Gastrocnemius medialis (tissue), 4 donors: ENCODE measurements around the gene NACAD. TPM values are rescaled to one million over a fixed set of nuclear protein-coding genes. Genes with fewer than 3 reads are reported as not detected.

ENCODE experiments used
- ATAC-seq, 2 donors: fragments of 150-250 bp; one replicate each; pipeline ENCODE4 v1.9.1; 2016
- DNase-seq, 2 donors: peaks; one replicate each; pipeline ENCODE4 v3.0.0-alpha.2; 2019
- H3K27ac ChIP-seq, 4 donors: fragments of 200-600 bp; sonication (generic); 1 replicate in 1 of 4; 2 replicates in 3 of 4; pipeline ENCODE4 v1.5.1; 2016 to 2018; ENCODE audit warnings: mild to moderate bottlenecking in 2 of 4, moderate library complexity in 1 of 4
- H3K27me3 ChIP-seq, 3 donors: fragments of 200-600 bp; sonication (generic) in 2 of 3; 1 replicate in 1 of 3; 2 replicates in 2 of 3; pipeline versions ENCODE4 v1.5.1 to v1.6.0; 2016 to 2019; ENCODE audit warnings: mild to moderate bottlenecking in 1 of 3, moderate library complexity in 1 of 3
- H3K36me3 ChIP-seq, 2 donors: fragments of 200-600 bp; sonication (generic) in 1 of 2; one replicate each; pipeline ENCODE4 v1.5.1; 2017 to 2018
- H3K4me1 ChIP-seq, 2 donors: fragments of 200-600 bp; sonication (generic) in 1 of 2; one replicate each; pipeline ENCODE4 v1.5.1; 2016 to 2017; ENCODE audit warnings: mild to moderate bottlenecking in 2 of 2
- H3K4me3 ChIP-seq, 4 donors: fragments of 200-600 bp; sonication (generic) in 3 of 4; 1 replicate in 1 of 4; 2 replicates in 3 of 4; pipeline ENCODE4 v1.5.1; 2016 to 2019; ENCODE audit warnings: mild to moderate bottlenecking in 2 of 4
- H3K9me3 ChIP-seq, 3 donors: fragments of 200-600 bp; sonication (generic) in 2 of 3; 1 replicate in 1 of 3; 2 replicates in 2 of 3; pipeline ENCODE4 v1.5.1; 2016 to 2019
- CTCF ChIP-seq, 5 experiments: fragments of 450-650 bp in 3 of 5; fragments of 200-600 bp in 2 of 5; sonication (generic) in 2 of 5; IDR thresholded peaks in 4 of 5; conservative IDR thresholded peaks in 1 of 5; 1 replicate in 4 of 5; 2 replicates in 1 of 5; pipeline ENCODE4 v1.5.1; 2016 to 2019; ENCODE audit warnings: antibody characterized with exemption in 5 of 5, mild to moderate bottlenecking in 3 of 5, moderate library complexity in 3 of 5
- POLR2A ChIP-seq, 2 donors: fragments of 450-650 bp; IDR thresholded peaks; one replicate each; pipeline ENCODE4 v1.6.1; 2017; ENCODE audit warnings: antibody characterized with exemption in 2 of 2, mild to moderate bottlenecking in 2 of 2, moderate library complexity in 2 of 2
- in situ Hi-C, 4 donors: fragments of 200-750 bp; cut with MboI; loops; one replicate each; pipeline versions ENCODE4 v1.15.0 to v1.8.0; 2017; ENCODE audit warnings: low sequenced_read_pairs in 4 of 4
- intact Hi-C: fragments of 100-400 bp; cut with DNase I; formaldehyde crosslinking; loops from one replicate; pipeline ENCODE4 v1.15.1; 2023; ENCODE audit warnings: low total_unique reads
- total RNA-seq, 4 donors: library from RNA; depleted of rRNA; stranded (reverse); fragments of >200 nt; gene quantifications; one replicate each; pipeline versions ENCODE4 v1.1.0 to v1.2.3, GENCODE V29; 2016

Gene NACAD
- total RNA-seq, 4 donors from 2014 or later = 0.46 to 1.5 (median 1.1) TPM

GRCh38 chr7:45106820-45107219 lies 18.1 kb upstream of the NACAD start:
- intact Hi-C loops = no loop called here
- H3K36me3 ChIP-seq = peaks cover under 1 to 70% of the 10 kb centered on the region in 2 donors
- DNase-seq = no peak

GRCh38 chr7:45105588-45106188 lies 16.9 kb upstream of the NACAD start:
- peaks cover 38% of the 10 kb centered on the region in 2 donors for H3K4me1 ChIP-seq
- intact Hi-C loops (no loop called here), in situ Hi-C loops (loop anchor here (10.0 to 25.0 kb wide), 2 partner anchors 111 to 518 kb away; partner anchors contain the start of gene TMED4 (in 4 of the 4))
- ATAC-seq (peak; percentile 60 to 66), DNase-seq (peak in 1 of 2 donors; percentile 54)
- H3K36me3 ChIP-seq = peaks cover 5 to 81% of the 10 kb centered on the region in 2 donors
- H3K27me3 ChIP-seq = no peaks in the 10 kb centered on the region
- no peaks in the 10 kb centered on the region for H3K9me3 ChIP-seq
- TF ChIP-seq POLR2A (IDR thresholded peaks at IDR 0.05) = no peak
- no peak for TF ChIP-seq CTCF (IDR thresholded peaks at IDR 0.05 in 4 of 5, conservative IDR thresholded peaks at IDR 0.05 in 1 of 5)
- peak overlapping the region; percentile 48 to 69 (median 61) for H3K27ac ChIP-seq
- no peak overlapping the region for H3K4me3 ChIP-seq

More at GRCh38 chr7:45106820-45107219, 18.1 kb upstream of the NACAD start:
- in situ Hi-C loops = loop anchor here (10.0 to 25.0 kb wide), 2 partner anchors 112 to 520 kb away; partner anchors contain the start of gene TMED4 (in 4 of the 4)
- no peaks in the 10 kb centered on the region for H3K27me3 ChIP-seq
- no peak for ATAC-seq
- peaks cover 41% of the 10 kb centered on the region in 2 donors for H3K4me1 ChIP-seq
- H3K9me3 ChIP-seq = no peaks in the 10 kb centered on the region
- H3K4me3 ChIP-seq = no peak overlapping the region
- H3K27ac ChIP-seq = peak overlapping the region in 1 of 4 donors; percentile 69
- TF ChIP-seq POLR2A (IDR thresholded peaks at IDR 0.05) = no peak
- TF ChIP-seq CTCF (IDR thresholded peaks at IDR 0.05 in 4 of 5, conservative IDR thresholded peaks at IDR 0.05 in 1 of 5) = no peak

DNA sequence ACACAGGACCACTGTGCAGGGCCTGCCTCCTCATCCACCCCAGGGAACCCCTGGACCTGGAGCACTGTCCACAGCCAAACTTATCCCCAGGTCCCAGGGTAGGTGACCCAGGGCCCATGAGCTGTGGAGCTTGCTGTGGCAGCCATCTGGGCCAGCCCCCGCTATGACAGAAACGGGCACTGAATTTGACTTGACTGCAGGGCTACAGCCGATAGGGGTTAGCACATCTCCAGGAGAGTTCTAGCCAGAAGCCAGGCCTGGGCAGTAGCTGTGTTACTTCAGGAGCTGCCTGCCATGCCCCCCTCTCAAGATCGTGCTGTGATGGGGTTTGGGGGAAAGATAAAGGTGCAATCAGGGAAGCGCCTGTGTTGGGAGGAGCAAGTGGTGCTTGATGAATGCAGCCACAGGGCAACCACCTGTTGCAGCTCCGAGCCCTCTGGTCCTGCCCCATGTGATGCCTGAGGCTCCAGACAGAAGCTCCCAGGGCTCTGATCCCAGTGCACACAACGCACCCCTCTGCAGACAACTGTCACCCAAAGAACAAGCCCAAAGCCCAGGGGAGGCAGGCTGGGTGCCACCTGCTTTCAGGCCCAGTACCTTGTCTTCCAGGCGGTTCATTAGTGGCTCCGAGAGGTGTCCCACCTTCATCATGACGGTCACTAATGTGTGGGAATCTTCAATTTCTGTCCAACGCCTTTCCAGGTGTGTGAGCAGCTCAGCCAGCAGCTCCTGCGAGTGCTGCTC lies 16.2 kb upstream of the NACAD start:
- Histone ChIP-seq H3K27ac (peak overlapping the region; percentile 48 to 69 (median 61)), H3K4me1 (peaks cover 31 to 36% of the 10 kb centered on the region in 2 donors), H3K4me3 (no peak overlapping the region), H3K36me3 (peaks cover 5 to 88% of the 10 kb centered on the region in 2 donors), H3K27me3 (no peaks in the 10 kb centered on the region), H3K9me3 (no peaks in the 10 kb centered on the region)
- no peak for DNase-seq
- intact Hi-C loops = no loop called here
- TF ChIP-seq CTCF (IDR thresholded peaks at IDR 0.05 in 4 of 5, conservative IDR thresholded peaks at IDR 0.05 in 1 of 5) (no peak), POLR2A (IDR thresholded peaks at IDR 0.05) (no peak)
- no peak for ATAC-seq
- in situ Hi-C loops = loop anchor here (10.0 to 25.0 kb wide), 2 partner anchors 110 to 518 kb away; partner anchors contain the start of gene TMED4 (in 4 of the 4)

GRCh38 chr7:45103958-45104843 lies 15.4 kb upstream of the NACAD start:
- no peaks in the 10 kb centered on the region for H3K27me3 ChIP-seq
- peak overlapping the region; percentile 64 to 76 (median 68) for H3K27ac ChIP-seq
- peak; percentile 76 to 83 for ATAC-seq
- no peak overlapping the region for H3K4me3 ChIP-seq
- peaks cover 25 to 34% of the 10 kb centered on the region in 2 donors for H3K4me1 ChIP-seq
- intact Hi-C loops = no loop called here
- DNase-seq = peak; percentile 37 to 72
- TF ChIP-seq CTCF (IDR thresholded peaks at IDR 0.05 in 4 of 5, conservative IDR thresholded peaks at IDR 0.05 in 1 of 5) (no peak), POLR2A (IDR thresholded peaks at IDR 0.05) (no peak)
- in situ Hi-C loops = loop anchor here (10.0 to 25.0 kb wide), 2 partner anchors 109 to 517 kb away; partner anchors contain the start of gene TMED4 (in 4 of the 4)
- no peaks in the 10 kb centered on the region for H3K9me3 ChIP-seq
- H3K36me3 ChIP-seq = peaks cover 5 to 96% of the 10 kb centered on the region in 2 donors
